NCI-H1436 treated with DMSO at 0.1 percent for 48 hours (cell line): ENCODE results near the gene PRDM7.
"Not testable (repeated sequence)": the region's sequence is repeated elsewhere in the genome, so short reads cannot be mapped to it uniquely, and the experiment has no call there.

Experiments
- DNase-seq: peaks from one replicate; lab custom pipeline; 2025; lab: John Stamatoyannopoulos, UW

Gene PRDM7

DNA sequence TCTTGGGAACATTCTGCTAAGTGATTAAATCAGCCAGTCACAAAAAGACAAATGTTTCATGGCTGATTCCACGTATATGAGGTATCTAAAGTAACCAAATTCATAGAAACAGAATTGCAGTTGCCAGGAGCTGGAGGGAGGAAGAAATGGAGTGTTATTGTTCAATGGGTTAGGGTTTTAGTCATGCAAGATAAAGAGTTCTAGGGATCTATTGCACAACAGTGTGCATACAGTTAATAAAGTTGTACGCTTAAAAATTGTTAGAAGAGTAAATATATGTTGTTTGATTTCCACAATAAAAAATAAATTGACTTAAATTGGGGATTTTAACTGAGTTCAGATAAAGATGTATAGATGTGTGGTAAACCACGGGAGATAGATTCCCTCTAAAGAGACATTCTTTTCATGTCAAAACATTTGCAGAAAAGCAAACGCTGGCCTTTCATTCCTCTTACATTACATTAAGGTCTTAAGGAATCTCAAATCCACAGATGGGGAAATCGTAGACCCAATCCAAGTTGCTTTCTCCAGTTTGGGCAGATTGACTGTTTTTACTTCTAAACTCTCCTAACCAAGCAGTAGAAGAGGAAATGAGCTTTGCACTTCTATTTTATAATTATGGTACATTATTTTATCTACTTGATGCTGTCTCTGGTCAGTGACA lies 4.6 kb downstream of the PRDM7 start:
- DNase-seq = no peak

DNA sequence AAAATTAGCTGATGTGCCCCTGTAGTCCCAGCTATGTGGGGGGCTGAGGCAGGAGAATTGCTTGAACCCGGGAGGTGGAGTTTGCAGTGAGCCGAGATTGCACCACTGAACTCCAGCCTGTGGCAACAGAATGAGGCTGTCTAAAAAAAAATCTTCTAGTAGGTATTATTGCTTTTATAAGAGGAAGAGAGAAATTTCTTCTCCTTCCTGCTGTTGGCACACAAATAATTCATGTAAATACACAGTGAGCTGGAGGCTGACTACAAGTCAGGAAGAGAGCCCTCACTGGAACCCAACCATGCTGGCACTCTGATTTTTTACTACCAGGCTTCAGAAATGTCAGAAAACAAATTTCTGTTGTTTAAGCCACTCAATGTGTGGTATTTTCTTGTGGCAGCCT lies 6.7 kb downstream of the PRDM7 start:
- DNase-seq = no peak

DNA sequence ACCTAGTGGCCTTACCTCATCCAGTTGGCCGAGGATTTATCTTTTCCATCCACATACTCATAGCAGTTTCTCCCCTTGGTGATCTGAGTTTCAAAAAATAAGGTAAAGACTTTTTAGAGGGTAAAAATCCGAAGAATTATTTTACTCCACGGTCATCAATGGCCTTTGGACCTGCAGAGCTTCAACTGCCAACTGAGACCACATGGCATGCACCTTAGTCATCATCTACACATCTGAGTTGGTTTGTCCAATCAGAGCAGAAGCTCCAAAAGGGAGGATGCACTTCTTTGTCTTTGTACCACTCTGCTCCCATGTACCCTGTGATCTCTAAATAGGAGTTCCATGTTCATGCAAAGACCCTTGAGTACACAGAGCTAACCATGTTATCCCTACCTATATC lies 15.7 kb downstream of the PRDM7 start:
- no peak for DNase-seq

DNA sequence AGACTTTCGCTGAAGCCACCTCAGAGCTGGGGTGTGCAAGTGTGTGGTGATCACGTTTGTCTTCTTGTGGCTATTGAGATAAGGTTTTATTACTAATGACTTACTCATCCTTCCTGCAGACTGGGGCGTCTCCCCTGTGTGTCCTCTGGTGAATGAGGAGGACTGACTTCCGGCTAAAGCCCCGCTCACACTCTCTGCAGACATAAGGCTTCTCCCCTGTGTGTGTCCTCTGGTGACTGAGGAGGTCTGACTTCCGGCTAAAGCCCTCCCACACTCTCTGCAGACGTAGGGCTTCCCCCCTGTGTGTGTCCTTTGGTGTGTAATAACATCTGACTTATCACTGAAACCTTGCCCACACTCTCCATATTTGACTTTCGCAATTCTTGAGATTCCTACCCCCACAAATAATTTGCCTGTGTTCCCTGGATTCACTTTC lies 19.4 kb downstream of the PRDM7 start:
- no peak for DNase-seq

DNA sequence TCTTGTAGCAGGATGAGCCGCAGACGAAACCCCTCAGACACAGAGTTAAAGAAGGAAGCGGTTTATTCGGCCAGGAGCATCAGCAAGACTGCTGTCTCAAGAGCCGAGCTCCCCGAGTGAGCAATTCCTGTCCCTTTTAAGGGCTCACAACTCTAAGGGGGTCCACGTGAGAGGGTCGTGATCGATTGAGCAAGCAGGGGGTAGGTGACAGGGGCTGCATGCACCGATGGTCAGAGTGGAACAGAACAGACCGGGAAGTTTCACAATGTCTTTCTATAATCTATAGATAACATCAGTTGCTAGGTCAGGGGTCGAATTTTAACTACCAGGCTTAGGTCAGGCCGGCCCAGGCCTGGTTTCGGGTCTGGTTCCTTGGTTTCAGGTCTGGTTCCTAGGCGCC lies 20.6 kb downstream of the PRDM7 start:
- DNase-seq = not testable (repeated sequence)

DNA sequence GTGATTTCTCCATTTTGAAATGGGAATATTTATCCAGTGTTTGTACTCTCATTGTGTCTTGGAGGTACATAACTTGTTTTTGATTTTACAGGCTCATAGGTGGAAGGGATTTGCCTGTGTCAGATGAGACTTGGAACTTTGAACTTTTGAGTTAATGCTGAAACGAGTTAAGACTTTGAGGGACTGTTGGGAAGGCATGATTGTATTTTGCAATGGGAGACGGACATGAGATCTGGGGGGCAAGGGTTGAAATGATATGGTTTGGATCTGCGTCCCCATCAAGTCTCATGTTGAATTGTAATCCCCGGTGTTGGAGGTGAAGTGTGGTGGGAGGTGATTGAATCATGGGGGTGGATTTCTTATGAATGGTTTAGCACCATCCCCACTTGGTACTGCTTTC lies 21.8 kb downstream of the PRDM7 start:
- DNase-seq = no peak

DNA sequence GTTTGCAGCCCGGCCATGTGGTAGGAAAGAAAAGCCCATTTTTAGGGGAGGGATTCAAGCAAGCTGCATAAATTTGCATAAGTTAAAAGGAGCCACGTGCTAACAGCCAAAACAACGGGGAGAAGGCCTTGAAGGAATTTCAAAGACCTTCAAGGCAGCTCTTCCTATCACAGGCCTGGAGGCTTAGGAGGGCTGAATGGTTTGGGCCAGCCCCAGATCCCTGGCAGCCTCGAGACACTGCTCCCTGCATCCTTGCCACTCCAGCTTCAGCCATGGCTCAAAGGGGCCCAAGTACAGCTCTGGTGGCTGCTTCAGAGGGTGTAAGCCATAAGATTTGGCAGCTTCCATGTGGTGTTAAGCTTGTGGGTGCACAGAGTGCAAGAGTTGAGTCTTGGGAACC lies 22.6 kb downstream of the PRDM7 start:
- no peak for DNase-seq

DNA sequence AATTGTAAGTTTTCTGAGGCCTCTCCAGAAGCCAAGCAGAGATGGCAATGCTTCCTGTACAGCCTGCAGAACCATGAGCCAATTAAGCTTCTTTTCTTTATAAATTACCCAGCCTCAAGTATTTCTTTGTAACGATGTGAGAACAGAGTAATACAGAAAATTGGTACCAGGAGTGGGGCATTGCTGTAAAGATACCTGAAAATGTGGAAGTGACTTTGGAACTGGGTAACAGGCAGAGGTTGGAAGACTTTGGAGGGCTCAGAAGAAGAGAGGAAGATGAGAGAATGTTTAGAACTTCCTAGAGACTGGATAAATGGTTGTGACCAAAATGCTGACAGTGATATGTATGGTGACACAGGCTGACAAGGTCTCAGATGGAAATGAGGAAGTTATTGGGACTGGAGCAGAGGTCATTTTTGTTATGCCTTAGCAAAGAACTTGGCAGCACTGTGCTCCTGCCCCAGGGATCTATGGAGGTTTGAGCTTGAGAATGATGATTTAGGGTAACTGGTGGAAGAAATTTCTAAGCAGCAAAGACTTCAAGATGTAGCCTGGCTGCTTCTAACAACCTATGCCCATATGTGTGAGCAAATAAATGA lies 23.1 kb downstream of the PRDM7 start:
- no peak for DNase-seq

DNA sequence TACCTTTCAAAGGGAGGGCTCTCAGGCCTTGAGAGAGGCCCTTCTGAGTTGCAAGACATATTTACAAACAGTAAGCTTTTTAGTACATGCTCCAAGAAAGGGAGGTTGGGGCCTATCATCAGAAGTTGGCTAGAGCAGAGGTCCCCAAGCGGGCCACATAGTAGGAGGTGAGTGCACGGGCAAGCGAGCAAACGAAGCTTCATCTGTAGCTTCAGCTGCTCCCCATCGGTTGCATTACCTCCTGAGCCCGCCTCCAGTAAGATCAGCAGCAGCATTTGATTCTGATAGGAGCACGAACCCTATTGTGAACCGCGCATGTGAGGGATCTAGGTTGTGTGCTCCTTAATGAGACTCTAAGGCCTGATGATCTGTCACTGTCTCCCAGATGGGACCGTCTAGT lies 26.2 kb downstream of the PRDM7 start:
- DNase-seq = no peak

DNA sequence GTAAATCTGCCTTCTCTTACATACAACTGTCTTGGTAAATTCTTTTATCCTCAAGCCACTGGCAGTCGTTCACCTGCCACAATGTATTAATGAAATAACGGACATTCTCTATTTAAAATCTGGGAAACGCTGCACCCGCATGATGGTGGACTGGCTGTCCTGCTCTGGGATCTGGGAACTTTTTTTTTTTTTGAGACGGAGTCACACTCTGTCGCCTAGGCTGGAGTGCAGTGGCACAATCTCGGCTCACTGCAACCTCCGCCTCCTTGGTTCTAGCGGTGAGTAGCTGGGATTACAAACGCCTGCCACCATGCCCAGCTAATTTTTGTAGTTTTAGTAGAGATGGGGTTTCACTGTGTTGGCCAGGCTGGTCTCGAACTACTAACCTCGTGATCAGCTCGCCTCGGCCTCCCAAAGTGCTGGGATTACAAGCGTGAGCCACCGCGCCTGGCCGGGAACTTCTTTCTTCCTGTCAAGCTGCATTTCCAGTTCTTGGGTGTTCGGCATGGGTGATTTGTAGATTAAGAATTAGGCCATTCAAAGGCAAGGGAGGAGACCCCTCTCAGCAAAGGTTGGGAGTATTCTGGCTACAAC lies 28.3 kb downstream of the PRDM7 start:
- no peak for DNase-seq

DNA sequence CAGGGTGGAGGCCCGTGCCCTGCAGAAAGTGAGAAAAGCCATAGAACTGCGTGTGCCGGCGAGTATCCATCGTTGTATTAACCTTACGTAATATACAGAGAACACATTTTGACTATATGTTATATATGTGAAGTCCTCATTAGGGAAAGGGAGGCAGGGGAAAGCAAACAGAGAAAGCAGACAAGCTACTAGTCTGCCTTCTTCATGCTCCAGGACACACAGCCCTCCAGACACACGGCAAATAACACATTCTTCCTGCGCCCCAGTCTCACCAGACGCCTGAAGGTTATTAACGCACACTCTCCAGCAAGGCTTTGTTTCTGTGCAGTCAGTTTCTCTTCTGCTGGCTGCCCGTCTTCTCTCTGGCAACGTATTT lies 28.8 kb downstream of the PRDM7 start:
- DNase-seq = no peak

DNA sequence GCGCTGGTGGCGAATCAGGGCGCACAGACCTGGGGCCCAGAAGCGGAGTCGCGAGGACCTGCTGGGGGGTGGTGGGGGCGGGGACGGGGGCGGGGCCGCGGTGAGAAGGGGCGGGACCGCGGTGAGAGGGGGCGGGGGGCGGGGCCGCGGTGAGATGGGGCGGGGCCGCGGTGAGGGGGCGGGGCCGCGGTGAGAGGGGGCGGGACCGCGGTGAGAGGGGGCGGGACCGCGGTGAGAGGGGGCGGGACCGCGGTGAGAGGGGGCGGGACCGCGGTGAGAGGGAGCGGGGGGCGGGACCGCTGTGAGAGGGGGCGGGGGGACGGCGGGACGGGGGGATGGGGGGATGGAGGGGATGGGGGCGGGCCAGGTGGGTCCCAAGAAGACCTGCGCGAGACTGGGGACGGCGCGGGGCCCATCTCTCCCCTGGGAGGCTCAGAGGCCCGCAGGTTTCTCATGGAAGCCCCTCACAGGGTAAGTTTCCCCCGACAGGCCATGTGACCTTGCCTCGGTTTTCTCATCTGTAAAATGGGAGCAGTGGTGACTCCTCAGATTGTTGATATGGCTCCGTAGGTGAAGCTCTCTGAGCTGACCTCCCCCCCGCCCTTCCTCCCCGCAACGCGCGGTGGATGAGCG lies 29.3 kb downstream of the PRDM7 start:
- no peak for DNase-seq

DNA sequence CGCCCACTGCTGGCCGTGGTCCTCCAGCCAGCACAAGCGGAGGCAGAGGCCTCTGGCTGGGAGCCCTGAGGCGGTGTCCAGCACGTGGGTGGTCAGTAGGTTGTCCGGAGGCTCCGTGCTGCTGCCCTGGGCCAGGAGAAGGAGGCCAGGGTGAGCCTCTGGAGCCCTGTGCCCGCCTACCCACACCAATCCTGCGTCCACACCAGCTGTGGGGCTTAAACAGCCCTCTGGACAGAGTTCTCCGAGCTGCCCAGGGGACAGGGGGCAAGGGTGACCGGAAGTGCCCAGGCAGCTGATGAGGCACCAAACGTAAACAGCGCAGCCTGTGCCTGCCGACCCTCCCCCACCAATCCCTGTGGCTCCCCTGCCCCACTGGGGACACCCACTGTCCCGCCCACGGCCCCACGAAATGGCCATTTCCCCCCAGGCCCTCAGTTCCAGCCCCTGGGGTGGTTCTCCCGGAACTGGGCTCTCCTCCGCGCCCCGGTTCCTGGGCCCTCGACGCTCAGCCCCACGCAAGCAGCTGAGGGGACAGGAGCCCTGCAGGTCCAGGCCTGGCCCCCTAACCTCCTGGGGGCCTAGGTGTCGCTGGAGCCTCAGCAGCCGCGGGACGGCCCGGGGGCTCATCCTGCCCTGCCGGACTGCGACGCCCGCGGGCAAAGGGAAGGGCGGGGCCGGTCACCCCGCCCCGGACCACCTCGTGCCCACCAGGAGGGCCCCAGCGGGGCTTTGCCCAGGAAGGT lies 30.0 kb downstream of the PRDM7 start:
- DNase-seq = no peak

DNA sequence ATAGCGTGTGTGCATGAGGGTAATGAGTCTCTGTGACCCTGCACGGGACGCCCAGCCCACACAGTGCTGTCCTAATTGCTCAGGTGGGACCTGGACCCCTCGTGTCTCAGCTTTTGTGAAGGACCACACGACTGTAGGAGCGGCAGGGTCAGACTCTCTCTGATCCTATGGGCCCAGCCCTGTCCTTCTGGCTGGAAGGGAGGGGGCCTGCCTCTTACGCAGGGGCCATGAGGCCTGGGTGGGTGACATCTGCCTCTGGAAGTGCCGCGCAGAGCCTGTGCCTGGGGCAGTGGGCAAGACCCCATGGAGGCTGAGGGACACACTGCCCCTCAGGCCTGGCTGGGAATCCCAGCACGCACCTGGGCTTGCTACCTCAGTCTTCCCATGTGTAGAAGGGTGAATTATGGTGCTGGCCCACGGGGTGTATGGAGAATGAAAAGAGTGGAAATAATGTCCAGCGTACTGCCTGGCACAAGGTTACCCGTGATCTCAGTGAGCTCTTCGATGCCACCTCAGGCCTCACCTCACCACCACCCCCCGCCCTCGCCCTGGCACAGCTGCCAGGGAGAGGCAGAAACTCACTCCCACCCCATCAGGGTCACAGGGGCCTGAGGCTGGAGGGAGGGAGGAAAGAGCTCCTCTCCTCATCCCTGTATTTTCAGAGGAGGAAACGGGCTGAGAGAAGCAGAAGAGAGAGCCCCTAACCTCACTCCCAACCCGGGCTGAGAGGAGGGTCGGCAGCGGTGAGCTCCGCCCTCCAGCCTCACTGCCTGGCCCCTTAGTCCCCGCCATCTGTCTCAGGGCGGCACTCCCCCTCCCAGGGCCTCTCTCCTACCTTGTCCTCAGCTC lies 30.8 kb downstream of the PRDM7 start:
- DNase-seq = peak; percentile 25

DNA sequence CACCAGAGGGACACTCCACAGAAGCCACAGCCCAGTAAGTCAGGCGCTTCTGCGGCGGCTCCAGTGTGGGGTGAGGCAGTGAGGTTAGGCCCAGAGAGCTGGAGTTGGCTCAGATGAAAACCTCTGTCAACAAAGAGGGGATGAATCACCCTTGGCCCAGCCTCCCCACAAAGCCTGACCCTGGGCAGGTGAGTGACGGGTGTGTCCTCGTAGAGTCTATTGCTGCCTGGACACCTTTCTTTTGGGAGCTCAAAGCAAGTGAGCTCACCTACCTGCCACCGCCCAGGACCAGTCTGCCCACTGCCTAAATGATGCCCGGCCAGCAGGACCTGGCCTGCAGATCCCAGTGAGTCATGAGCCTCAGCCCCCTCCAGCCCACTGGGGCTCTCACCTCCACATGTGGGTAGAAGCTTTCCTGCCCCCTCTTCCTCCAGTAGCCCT lies 33.0 kb downstream of the PRDM7 start:
- DNase-seq = no peak

DNA sequence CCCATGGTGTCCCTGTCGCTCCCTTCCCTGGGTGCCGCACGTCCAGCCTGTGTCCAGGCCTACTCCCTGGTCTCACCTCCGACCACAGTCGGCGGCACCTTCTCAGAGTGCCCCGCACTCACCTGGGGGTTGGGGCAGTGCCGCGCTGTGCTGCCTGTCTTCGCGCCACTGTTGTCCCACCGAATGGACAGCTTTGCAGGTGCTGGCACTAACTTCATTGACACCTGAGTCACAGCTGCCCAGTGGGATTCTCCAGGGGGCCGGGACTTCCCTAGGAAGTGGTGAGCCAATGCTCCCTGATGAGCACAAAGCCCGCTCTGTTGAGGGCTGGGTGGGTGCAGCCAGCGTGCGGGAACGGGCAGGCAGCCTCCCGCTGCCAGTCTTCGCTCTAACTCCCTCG lies 33.6 kb downstream of the PRDM7 start:
- DNase-seq = no peak

DNA sequence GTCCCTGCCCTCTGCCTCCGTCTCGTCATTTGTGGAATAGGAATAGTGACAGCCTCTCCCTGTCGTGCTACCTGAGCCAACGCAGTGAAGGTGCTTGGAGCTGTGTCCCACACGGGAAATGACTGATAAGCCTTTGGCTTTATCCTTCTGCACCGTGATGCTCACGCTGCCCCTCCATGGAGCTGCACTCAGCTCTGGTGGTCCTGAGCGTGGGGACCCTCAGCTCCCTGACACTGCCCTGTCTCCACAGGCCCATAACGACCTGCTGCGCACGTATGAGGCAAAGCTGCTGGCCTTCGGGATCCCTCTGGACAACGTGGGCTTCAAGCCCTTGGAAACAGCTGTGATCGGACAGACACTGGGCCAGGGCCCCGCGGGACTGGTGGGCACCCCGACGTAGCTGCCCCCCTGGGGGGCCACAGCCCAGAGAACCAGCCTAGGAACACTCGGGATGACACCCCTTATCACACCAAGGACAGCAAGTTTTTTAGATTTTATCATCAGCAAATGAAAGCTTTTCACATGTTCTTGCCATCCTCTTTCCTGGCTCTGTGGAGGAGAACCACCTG lies 34.1 kb downstream of the PRDM7 start:
- DNase-seq = no peak

DNA sequence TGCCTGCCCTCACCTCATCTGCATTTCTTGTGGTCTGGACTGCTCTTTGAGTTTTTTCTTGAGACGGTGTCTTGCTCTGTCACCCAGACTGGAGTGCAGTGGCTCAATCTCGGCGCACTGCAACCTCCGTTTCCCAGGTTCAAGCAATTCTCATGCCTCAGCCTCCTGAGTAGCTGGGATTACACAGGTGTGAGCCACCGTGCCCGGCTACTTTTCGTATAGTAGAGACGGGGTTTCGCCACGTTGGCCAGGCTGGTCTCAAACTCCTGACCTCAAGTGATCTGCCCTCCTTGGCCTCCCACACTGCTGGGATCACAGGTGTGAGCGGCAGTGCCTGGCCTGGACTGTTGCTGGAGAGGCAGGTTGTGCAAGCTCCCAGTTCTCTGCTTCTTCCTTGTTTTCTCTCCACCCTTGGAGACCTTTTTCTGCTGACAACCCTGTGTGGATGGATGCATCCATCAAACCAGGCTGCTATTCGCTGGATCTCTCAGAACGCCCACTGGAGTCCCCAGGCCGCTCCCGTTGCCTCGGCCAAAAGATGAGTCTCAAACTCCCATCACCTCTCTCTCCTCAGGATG lies 35.1 kb downstream of the PRDM7 start:
- DNase-seq = no peak

DNA sequence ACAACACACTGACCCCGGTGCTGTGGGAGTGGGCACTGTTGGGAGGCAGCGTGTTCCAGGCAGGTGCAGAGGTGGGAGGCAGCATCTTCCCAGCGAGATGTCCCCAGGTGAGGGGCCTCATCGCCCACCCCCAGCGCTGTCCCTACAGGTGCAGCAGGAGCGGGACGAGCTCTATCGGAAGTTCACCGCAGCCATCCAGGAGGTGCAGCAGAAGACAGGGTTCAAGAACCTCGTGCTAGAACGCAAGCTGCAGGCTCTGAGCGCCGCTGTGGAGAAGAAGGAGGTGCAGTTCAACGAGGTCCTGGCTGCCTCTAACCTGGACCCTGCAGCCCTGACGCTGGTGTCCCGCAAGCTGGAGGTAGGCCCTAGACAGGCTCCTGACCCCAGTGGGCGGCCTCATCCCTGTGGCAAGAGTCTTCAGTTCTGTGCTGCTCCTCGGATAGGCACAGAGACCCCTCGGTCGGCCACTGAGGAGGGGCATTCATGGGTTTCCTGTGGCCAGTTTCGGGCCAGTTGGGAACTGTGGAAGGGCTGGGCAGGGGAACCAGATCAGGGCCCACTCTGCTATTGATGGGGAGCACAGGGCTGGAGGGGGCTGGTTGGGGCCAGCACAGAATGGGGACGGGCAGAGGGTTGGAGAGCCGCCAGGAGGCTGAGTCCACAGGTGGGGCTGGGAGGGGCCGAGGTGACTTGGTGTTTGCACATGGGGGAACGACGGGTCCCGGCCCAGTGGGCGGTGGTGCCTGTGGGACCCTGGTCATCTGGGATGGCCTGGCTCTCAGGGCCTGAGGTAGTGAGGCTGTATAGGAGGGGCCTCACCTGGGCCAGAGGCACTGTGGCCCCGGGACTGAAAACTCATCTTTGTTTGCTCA lies 36.7 kb downstream of the PRDM7 start:
- DNase-seq = no peak

DNA sequence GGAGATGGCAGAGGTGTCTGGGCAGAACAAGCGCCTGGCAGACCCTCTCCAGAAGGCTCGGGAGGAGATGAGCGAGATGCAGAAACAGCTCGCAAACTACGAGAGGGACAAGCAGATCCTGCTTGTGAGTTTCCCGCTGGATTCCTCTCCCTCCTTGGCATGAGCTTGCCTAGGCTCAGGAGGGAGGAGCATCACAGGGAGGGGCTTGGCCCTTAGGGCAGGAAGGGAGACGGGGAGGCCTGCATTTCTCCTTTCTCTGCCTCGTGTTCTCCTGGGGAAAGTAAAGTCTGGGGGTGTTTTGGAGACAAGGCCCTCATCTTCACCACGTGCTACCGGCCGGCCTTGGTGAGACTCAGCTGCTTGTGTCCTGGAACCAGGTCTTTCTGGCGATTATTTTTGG lies 39.9 kb downstream of the PRDM7 start:
- no peak for DNase-seq
